GM18499 (cell line): ENCODE data around the gene BNC2.
"Not testable (repeated sequence)": the region's sequence is repeated elsewhere in the genome, so short reads cannot be mapped to it uniquely, and the experiment has no call there.

Experiments
- ATAC-seq: cut with Tn5 transposase; IDR thresholded peaks from one replicate; pipeline ENCODE4 v1.9.1; 2021; ENCODE audit warnings: moderate number of reproducible peaks; ENCODE audit not compliant: insufficient read depth, unreplicated experiment

The BNC2 gene

DNA sequence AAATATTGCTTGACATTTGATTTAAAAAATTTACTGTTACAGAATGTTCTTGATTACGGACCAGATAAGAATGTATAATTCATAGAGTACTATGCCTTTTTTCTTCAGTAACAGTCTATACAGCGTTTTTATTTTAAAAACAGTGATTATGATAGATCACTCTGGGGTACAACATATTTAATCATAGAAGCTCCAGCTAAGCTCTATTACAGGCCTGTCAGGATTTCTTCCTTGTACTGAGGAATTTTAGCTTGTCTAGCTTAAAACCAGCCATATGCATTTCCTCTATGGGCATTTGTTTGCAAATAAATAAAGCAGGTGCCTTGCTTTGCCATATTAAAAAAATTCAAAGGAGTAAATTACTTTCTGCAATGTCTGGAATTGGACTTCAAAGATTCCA is 423.8 kb downstream of the BNC2 start:
- ATAC-seq, result no peak

DNA sequence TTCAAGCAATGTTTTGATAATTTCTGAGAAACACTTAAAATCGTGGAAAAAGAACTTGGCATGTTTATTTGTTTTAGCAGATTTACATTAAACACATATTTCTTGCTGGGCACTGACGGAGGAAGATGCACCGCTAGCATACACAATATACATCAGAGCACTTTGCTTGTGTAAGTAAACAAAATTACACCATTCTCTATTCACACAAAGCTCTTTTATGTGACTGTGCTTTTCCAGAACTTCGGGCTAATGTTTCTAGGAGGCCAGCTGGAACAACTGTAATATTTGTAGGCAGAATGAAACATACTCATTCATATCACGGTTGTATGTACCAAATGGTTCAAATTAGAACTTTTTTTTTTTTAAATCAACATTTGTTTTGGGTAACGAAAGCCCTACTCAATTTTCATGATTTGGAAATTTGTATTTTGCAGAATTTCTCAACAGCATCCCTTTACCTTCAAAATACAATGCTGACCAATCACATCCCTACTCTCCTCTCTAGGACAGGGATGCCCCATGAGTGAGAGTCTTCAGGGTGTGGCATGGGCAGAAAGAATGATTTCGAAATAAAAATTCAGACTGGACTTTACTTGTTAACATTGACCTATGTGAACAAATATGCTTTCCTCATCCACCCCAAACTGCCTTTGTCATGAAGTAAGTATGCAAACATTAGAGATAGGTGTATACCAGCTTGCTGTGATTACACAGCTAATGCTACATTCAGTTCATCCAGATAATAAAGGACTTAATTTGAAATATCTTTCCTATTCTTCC is 425.1 kb downstream of the BNC2 start:
- ATAC-seq, result no peak

DNA sequence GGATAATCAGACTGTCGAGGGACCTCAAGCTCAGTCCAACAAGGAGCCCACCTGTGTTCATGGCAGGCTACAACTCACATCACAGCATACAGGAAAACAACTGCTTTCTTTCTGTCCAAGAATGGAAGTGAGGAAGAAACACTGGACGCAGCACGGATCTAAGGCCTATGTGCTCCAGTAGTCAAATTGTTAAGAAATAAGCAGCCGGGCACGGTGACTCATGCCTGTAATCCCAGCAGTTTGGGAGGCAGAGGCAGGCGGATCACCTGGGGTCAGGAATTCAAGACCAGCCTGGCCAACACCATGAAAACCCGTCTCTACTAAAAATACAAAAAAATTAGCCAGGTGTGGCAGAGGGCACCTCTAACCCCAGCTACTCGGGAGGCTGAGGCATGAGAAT is 427.8 kb downstream of the BNC2 start:
- ATAC-seq, result no peak

DNA sequence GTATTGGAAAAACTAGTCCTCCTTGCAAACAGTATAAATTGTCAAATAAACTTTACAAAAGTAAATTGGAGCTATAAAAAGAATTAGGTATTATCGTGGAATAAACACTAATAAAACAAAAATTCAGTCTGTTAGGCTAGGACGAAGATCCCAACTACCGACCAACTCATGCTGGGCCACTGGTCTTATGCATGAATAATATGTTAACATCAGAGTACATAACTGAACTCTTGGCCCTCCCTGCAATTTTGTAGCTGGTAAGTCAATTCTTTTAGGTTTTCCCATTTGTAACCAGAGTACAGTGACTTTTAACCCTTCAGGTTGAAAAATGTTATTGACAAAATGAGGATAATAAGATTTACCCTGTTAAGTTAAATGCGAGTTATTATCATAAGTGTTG is 428.7 kb downstream of the BNC2 start:
- no peak for ATAC-seq

DNA sequence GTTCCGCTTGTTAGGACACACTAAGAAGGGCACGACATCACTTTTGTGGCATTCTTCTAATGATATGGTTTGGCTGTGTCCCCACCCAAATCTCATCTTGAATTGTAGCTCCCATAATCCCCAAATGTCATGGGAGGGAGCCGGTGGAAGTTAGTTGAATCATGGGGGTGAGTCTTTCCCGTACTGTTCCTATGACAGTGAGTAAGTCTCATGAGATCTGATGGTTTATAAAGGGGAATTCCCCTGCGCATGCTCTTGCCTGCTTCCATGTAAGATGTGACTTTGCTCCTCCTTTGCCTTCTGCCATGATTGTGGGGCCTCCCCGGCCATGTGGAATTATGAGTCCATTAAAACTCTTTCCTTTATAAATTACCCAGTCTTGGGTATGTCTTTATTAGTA is 431.6 kb downstream of the BNC2 start:
- ATAC-seq, result not testable (repeated sequence)

DNA sequence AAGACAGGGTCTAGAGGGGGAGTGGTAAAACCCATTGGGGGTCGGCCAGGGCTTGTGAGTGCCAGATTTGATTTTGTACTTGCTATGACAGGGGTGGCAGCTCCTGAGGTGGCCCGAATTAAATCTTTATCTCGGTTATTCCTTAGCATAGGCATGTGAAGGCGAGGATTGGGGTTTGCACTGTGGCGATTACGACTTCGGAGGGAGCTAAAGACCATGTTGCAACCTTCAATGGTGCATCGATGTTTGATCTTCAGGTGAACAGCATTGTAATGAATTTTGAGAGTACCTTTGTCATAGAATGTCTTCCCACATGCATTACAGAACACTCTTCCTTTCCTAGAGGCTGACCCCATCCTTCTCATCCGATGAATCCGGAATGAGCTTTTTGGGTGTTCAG is 433.9 kb downstream of the BNC2 start:
- ATAC-seq, result no peak

DNA sequence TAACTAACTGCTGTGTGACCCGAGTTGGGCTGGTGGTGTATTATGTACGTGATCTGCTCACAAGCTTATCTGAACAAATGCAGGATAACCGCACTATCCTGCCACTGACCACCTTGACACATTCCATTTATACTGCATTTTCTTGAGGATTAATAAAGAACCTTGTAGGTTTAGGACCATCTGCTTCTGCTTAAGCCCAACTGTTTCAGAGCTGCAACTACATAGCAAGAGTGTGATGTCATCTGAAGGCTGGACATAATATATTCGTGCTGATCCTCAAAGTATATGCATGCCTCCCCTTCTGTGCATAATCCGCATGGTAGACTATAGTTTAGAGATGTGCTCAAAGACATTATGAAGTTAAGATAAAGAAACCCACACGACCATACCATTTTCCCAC is 435.9 kb downstream of the BNC2 start:
- ATAC-seq, result no peak

DNA sequence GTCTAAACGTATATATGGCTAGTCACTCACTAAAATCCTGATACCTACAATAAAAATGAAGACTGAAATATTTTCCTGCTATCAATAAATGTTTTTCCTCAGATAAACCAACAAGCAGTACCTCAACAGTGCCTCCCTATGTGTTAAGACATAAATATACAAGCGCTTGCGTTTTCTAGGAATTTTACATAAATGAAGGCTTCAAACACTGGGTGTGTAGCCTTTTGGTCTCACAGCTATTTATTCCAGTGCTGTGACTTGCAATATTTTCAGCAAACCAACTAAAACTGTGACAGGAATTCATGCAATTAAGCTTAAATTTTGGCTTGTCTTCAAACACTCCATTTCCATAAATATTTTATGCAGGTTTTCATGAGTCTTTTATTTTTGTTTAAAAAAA is 437.0 kb downstream of the BNC2 start:
- ATAC-seq, result no peak

DNA sequence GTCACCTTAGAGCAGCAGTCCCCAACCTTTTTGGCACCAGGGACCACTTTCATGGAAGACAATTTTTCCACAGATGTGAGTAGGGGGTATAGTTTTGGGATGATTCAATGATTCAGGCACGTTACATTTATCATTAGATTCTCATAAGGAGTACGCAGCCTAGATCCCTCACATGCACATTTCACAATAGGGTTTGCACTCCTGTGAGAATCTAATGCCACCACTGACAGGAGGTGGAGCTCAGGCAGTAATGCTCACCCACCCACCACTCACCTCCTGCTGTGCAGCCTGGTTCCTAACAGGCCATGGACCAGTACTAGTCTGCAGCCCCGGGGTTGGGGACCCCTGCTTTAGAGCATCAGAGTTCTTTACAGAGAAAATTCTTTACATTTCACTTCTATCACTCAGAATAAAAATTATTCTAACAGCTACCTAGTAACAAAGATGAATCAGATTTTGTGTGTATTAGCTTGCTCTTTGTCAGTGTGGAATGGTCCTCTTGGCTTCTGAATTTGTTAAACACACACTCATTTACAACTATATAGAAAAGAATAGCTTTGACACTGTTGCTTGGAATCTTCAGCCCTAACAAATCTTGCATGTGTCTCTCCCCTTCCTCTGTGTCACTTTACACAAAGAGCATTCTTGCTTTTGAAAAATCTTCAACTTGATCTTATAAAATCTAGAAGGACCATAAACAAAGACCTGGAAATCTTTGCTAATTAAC is 438.6 kb downstream of the BNC2 start:
- ATAC-seq, result no peak

DNA sequence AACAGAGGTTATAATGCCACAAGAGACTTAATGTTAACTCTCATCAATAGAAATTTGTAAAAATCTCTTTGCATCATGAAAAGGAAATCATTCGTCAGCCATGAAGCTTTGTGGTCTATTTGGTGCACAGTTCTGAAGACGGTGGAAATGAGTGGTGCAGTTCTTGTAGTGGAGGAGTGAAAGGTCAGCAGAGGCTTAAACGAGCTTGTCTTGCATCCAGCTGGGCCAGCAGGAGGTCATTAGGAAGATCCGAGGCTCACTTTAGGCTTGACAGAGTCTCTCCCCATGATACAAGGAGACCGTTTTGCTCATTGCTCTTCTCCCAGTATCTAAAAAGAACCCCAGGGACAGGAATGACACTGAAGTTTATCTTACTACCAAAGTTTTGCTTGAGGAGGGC is 440.8 kb downstream of the BNC2 start:
- no peak for ATAC-seq

DNA sequence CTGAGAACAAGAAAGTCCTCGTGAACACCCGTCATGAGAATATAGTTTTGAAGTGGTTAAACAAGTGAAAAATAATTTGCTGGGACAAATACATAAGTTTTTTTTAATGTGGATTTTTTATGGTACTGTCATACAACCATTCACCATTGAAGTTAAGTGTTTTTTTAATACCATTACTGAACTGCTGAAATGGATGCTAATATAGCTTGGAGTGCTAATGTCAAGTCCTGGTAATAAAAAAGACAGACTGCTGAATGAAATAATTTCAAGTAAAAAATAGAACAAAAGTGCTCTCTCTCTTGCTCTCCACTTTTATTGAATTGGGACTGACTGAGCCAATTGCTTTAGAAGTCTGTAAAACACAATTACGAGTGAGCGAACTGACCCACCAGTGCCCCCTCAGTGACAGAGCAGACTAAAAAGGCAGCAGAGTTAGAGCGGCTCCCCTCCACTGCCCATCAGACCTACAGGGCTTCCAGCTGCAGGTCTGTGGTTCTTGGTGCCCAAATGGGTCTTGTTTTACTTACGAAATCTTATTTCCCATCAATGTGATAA is 442.5 kb downstream of the BNC2 start:
- ATAC-seq, result no peak

DNA sequence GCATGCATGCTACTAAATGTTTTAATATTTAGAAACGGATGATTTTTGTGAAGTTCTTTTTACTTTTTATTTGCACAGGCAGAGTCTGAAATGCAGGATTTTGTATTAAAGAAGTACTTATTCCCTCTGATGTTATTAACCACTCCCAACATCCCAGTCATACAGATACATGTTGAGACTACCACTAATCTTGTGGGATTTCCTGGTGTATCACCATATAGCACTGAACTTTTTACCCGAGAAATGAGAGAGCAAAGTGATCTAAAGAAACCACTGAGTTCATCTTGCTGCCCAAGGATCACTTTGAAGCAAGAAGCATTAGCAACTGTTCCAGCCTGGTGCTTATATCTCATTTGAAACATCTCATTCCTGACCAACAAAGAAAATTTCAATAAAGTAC is 443.8 kb downstream of the BNC2 start:
- ATAC-seq, result no peak

DNA sequence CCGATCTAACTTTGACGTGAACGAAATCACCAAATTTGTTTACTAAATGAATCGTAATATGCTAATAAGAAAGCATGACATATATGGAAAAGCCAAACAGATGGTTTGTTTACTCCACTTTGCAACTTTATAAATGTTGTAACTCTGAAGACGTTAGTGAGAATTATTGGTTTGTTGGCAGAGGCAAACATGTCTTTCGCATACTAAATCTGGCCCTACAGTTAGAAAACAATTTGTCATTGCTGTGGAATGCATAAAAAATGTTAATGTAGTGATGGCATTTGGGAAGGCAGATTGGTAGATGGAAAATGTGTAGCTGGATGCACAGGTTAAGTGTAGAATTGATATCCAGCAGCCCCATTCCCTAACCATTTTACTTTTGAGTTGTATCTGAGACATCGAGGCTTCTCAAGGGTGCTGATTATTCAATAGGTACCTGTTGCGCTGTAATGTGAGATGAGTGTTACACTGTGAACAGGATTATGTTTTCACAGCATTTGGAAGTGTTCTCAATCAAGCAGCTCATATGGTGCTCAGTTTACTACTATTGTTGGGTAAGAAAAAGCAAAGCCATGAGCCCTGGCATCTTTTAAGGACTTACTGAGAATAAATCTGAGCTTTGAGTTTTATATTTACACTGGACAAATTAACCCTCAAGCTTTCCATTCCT is 444.8 kb downstream of the BNC2 start:
- no peak for ATAC-seq

DNA sequence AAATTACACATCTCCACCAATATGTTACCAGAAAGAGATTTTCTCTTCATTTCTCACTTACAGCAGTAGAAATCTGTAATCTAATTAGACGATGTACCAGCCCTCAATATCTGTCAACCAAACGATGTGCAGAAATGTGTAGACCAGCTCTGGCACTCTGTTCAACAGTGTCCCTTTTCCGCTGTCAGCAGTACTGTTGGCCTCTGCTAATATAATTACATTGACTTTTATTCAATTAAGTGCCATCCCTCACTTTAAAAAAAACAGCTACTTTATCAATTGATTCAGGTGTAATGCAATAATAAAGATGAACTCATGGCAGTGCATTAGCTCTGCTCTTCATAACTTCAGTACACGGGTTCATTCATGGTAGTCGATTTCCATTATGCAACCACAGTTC is 448.4 kb downstream of the BNC2 start:
- no peak for ATAC-seq

DNA sequence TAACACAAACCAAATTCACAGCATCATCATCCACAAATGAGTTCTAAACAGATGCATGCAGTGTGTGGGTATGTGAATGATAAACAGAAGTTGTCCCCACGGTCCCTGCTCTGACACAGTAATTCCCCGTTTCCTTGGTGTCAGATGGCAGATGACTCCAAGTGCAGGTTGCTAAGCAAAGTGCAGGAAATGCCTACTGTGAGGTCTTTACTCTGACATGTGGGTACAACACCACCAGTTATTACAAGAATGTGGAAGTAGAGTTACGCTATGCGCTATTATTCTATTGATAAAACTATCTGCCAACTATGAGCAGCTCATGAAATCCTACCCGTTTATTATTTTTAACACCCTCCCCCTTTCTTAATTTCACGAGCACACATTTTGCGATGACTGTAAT is 448.9 kb downstream of the BNC2 start:
- ATAC-seq, result no peak

DNA sequence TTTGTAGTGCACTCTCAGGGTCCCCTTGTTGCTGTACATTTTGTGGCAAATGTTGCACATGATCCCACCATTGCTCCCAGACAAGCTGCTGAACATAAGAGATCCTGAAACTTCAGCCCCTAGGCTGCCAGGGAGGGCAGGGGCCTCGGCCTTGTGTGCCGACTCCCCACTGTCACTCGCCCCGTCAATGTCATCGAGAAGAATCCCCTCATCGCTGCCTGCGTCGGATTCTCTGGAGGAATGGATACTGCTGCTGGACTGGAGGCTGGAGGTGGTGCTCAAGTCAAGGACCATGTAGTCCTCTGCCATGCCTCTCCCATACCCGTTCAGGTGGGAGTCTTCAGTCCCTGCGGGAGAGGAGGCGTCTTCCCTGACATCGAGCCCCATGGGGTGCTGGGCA is 451.3 kb downstream of the BNC2 start:
- no peak for ATAC-seq

DNA sequence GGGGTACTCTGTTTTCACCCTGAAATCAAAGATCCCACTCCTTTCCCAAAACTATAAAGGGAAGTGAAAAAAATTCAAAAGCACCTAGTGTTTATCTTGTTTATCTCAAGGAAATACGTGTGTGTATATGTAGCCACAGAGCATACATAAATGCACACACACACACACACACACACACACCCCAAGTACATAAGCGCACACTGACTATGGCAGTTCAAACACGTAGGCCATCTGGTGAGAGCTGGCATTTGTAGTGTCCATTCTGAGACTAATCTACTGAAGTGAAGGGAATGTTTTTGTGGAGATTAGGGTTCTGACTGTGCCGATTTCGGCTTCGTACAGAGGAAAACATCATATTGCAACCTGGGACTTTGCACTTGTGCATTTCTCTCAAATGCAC is 451.7 kb downstream of the BNC2 start:
- ATAC-seq, result no peak

DNA sequence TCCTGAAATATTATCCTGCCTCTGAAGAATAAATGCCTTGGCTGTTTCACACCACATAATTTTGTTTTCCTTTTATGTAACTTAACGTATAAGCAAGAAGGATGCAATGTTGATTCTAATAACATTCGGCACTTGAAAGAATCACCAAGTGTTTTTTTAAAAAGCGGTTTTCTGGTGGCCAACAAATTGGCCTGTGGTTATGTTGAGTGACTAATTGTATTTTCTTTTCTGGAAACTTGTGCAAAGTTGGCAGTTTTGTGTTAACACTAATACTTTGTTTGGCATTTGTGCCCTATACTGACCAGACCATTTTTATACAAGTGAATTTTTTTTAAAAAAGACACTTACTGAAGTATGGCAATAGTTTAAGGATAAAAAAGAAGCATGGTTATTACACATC is 452.7 kb downstream of the BNC2 start:
- ATAC-seq, result no peak

DNA sequence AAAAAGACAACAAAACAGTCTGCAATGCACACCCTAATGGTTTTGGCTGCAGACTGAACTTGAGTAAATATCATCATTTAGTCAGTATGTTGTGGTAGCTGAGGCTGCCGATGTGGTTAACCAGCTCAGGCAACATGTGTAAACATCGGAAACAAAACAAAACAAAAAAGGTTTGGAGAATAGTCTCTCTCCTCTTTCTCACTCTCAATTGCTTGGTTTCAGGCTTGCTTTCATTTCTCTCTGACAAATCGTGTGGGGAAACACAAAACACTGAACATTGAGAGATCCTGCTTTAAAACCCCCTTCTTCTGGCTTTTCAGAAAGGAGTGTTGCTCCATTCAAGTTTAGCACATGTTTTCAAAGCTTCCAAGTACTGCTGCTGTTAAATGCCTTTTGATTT is 453.3 kb downstream of the BNC2 start:
- no peak for ATAC-seq

DNA sequence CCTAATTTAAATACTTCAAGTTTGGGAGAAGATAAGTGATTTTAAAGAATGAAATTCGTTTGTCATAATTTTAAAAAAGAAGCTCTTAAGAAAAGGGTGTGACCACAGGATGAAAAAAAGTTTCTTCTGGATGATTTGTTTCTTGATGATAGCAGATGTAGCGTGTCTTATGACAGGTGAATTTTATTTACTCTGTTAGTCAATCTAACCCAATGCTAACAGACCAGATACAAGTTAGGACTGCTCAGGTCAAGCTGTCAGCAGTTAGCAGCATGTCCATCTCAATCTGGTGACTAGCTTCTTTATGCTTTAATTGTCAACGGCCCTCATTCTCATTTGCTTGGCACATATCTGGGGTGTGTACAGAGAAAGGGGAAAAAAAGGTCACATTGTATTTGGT is 456.0 kb downstream of the BNC2 start:
- no peak for ATAC-seq

DNA sequence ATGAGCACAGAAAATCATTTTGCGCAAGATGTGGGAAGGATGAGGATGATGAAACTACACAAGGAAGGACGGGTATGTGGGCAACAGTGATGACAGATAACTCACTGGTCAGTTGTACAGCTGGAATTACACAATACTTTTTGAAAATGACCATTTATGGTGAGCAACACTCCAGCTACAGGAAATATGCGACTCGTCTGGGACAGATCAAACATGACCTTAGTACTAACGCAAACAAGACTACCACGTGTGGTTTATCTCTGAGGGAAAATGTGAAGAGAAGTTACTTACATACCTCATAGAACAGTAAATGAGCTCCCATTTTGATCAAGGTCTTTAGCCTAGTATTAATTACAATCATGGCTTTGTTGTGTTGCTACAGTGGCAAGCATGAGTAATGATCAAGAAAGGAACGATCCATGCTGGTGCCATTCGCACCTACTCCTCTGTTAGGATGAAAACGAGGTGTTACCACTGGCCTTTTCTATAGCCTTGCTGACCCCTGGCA is 456.9 kb downstream of the BNC2 start:
- ATAC-seq, result no peak
